Measurements from ENCODE around the gene TJP3.

Gene TJP3

GRCh38 chr19:3671680-3672574 is 36.3 kb upstream of the TJP3 start:
- no peak for DNase-seq (ENCODE audit: low spot score)

GRCh38 chr19:3672575-3672948 is 35.6 kb upstream of the TJP3 start:
- no peak for DNase-seq (ENCODE audit: low spot score)

GRCh38 chr19:3672993-3673392 is 35.2 kb upstream of the TJP3 start:
- DNase-seq (ENCODE audit: low spot score), result no peak

- no peak for DNase-seq (ENCODE audit: low spot score)
These were observed 34.4 kb upstream of the TJP3 start for GRCh38 chr19:3673506-3674439.

- DNase-seq (ENCODE audit: low spot score), result no peak
These were observed 33.2 kb upstream of the TJP3 start for GRCh38 chr19:3674784-3675543.

GRCh38 chr19:3678188-3678587 is 30.0 kb upstream of the TJP3 start:
- DNase-seq (ENCODE audit: low spot score), result no peak

- DNase-seq (ENCODE audit: low spot score), result no peak
These were observed 29.0 kb upstream of the TJP3 start for GRCh38 chr19:3679138-3679537.

GRCh38 chr19:3679581-3679980 is 28.6 kb upstream of the TJP3 start:
- no peak for DNase-seq (ENCODE audit: low spot score)

GRCh38 chr19:3680939-3681338 is 27.2 kb upstream of the TJP3 start:
- DNase-seq (ENCODE audit: low spot score), result no peak

- DNase-seq (ENCODE audit: low spot score), result no peak
These were observed 25.9 kb upstream of the TJP3 start for GRCh38 chr19:3682286-3682685.

GRCh38 chr19:3682741-3683404 is 25.3 kb upstream of the TJP3 start:
- no peak for DNase-seq (ENCODE audit: low spot score)

GRCh38 chr19:3683405-3684053 is 24.7 kb upstream of the TJP3 start:
- no peak for DNase-seq (ENCODE audit: low spot score)

GRCh38 chr19:3684054-3684816 is 23.9 kb upstream of the TJP3 start:
- DNase-seq (ENCODE audit: low spot score), result peak; percentile 67

- no peak for DNase-seq (ENCODE audit: low spot score)
These were observed 23.3 kb upstream of the TJP3 start for GRCh38 chr19:3684817-3685410.

GRCh38 chr19:3687393-3687773 is 20.8 kb upstream of the TJP3 start:
- no peak for DNase-seq (ENCODE audit: low spot score)

GRCh38 chr19:3687774-3688706 is 20.1 kb upstream of the TJP3 start:
- peak; percentile 43 for DNase-seq (ENCODE audit: low spot score)

- DNase-seq (ENCODE audit: low spot score), result no peak
These were observed 17.4 kb upstream of the TJP3 start for GRCh38 chr19:3690551-3691371.

- no peak for DNase-seq (ENCODE audit: low spot score)
These were observed 16.8 kb upstream of the TJP3 start for GRCh38 chr19:3691372-3691716.
